H1 (cell line): ENCODE data around the gene ZNF618. TPM values are rescaled to one million over a fixed set of nuclear protein-coding genes. Genes with fewer than 3 reads are reported as not detected.

Source experiments
- CTCF ChIA-PET: fragments of 300-600 bp; sonication (Branson Sonifier 250); formaldehyde crosslinking; loops from one replicate; lab custom pipeline; 2021; ENCODE audit not compliant: partially characterized antibody; lab: Charles Lee
- POLR2A ChIA-PET: fragments of 300-600 bp; sonication (Branson Sonifier 250); formaldehyde crosslinking; loops from one replicate; lab custom pipeline; 2021; ENCODE audit warnings: inconsistent platforms; ENCODE audit not compliant: partially characterized antibody; lab: Charles Lee
- DNase-seq, 2 experiments: peaks; one replicate each; pipeline versions ENCODE4 v3.0.0 to v3.0.0-alpha.2; 2010 to 2022; ENCODE audit warnings: low spot score in 2 of 2, low read depth in 1 of 2, mixed read lengths in 1 of 2
- FAIRE-seq: peaks from 2 replicates; lab custom pipeline; 2011; peaks lifted over from hg19 to GRCh38; lab: Jason Lieb, UNC
- H2AFZ ChIP-seq: 2 replicates; pipeline ENCODE4 v1.8.1; 2012; ENCODE audit warnings: low read length, inconsistent platforms
- H2AK5ac ChIP-seq: 2 replicates; pipeline ENCODE4 v1.6.1; 2013; ENCODE audit warnings: low read depth, low read length
- H2BK120ac ChIP-seq: replicated peaks from 2 replicates; pipeline ENCODE3; 2013; ENCODE audit warnings: low read depth, low read length, inconsistent platforms
- H2BK12ac ChIP-seq: 2 replicates; pipeline ENCODE4 v1.6.1; 2013; ENCODE audit warnings: low read depth, low read length
- H2BK15ac ChIP-seq: 2 replicates; pipeline ENCODE4 v1.6.1; 2013; ENCODE audit warnings: low read length
- H2BK20ac ChIP-seq: 2 replicates; pipeline ENCODE4 v1.6.1; 2013; ENCODE audit warnings: low read length
- H2BK5ac ChIP-seq: 2 replicates; pipeline ENCODE4 v1.6.1; 2013; ENCODE audit warnings: low read depth, low read length
- H3K14ac ChIP-seq: 2 replicates; pipeline ENCODE4 v1.6.1; 2013; ENCODE audit warnings: inconsistent platforms; ENCODE audit not compliant: insufficient read length
- H3K18ac ChIP-seq: 2 replicates; pipeline ENCODE4 v1.6.1; 2013; ENCODE audit warnings: low read length; ENCODE audit errors: extremely low read depth
- H3K23ac ChIP-seq: 2 replicates; pipeline ENCODE4 v1.6.1; 2013; ENCODE audit warnings: inconsistent platforms; ENCODE audit not compliant: insufficient read length
- H3K23me2 ChIP-seq: 2 replicates; pipeline ENCODE4 v1.6.1; 2013; ENCODE audit warnings: low read depth, low read length
- H3K27ac ChIP-seq: 2 replicates; pipeline ENCODE4 v1.6.1; 2011; ENCODE audit warnings: low read depth, low read length, inconsistent platforms
- H3K27me3 ChIP-seq, 4 experiments: replicated peaks in 1 of 4; 1 replicate in 1 of 4; 2 replicates in 3 of 4; pipeline versions ENCODE4 v1.6.1 to v1.8.1; 2011 to 2013; ENCODE audit warnings: low read length in 3 of 4, mild to moderate bottlenecking in 3 of 4, inconsistent platforms in 2 of 4, mixed read lengths in 2 of 4, moderate library complexity in 1 of 4; ENCODE audit not compliant: control insufficient read depth in 3 of 4, insufficient read depth in 3 of 4; ENCODE audit errors: extremely low read depth in 1 of 4
- H3K36me3 ChIP-seq, 4 experiments: 2 replicates each; pipeline versions ENCODE4 v1.6.1 to v1.8.1; 2011 to 2013; ENCODE audit warnings: mild to moderate bottlenecking in 4 of 4, low read length in 3 of 4, moderate library complexity in 2 of 4, control low read depth in 1 of 4, inconsistent platforms in 1 of 4; ENCODE audit not compliant: insufficient read depth in 4 of 4, control insufficient read depth in 2 of 4
- H3K4ac ChIP-seq: replicated peaks from 2 replicates; pipeline ENCODE3; 2013; ENCODE audit warnings: low read length, low read depth, mixed read lengths, inconsistent platforms; ENCODE audit not compliant: insufficient read length
- H3K4me1 ChIP-seq, 4 experiments: replicated peaks in 1 of 4; 1 replicate in 1 of 4; 2 replicates in 3 of 4; pipeline versions ENCODE4 v1.6.1 to v1.8.1; 2011 to 2013; ENCODE audit warnings: low read length in 3 of 4, inconsistent platforms in 2 of 4, mixed read lengths in 1 of 4; ENCODE audit not compliant: insufficient read depth in 4 of 4, control insufficient read depth in 3 of 4
- H3K4me2 ChIP-seq, 2 experiments: 2 replicates each; pipeline versions ENCODE4 v1.6.1 to v1.8.1; 2011 to 2013; ENCODE audit warnings: low read depth in 2 of 2, low read length in 2 of 2, control low read depth in 1 of 2, inconsistent platforms in 1 of 2, mild to moderate bottlenecking in 1 of 2; ENCODE audit not compliant: insufficient read depth in 1 of 2
- H3K4me3 ChIP-seq, 4 experiments: fragments of 200-600, 300-600 bp in 1 of 4; sonication (generic), shearing (Covaris generic), sonication (Bioruptor Twin) in 1 of 4; 2 replicates each; pipeline versions ENCODE4 v1.5.1 to v1.8.1; 2011 to 2016; ENCODE audit warnings: low read length in 4 of 4, low read depth in 3 of 4, control low read depth in 2 of 4, inconsistent platforms in 2 of 4, mild to moderate bottlenecking in 2 of 4, mixed read lengths in 1 of 4, moderate library complexity in 1 of 4; ENCODE audit not compliant: insufficient read depth in 2 of 4; ENCODE audit errors: extremely low read depth in 1 of 4
- H3K56ac ChIP-seq: replicated peaks from 2 replicates; pipeline ENCODE3; 2013; ENCODE audit warnings: low read depth, mild to moderate bottlenecking, mixed read lengths, low read length, inconsistent platforms; ENCODE audit not compliant: insufficient read length
- H3K79me1 ChIP-seq: 2 replicates; pipeline ENCODE4 v1.6.1; 2013; ENCODE audit warnings: low read depth, low read length, control low read depth
- H3K79me2 ChIP-seq, 2 experiments: 2 replicates each; pipeline versions ENCODE4 v1.6.1 to v1.8.1; 2012 to 2013; ENCODE audit warnings: low read length in 2 of 2, mild to moderate bottlenecking in 2 of 2, inconsistent platforms in 1 of 2; ENCODE audit not compliant: insufficient read depth in 2 of 2, control insufficient read depth in 1 of 2
- H3K9ac ChIP-seq, 4 experiments: replicated peaks in 1 of 4; 1 replicate in 1 of 4; 2 replicates in 3 of 4; pipeline versions ENCODE4 v1.6.1 to v1.8.1; 2011 to 2013; ENCODE audit warnings: low read depth in 3 of 4, low read length in 3 of 4, control low read depth in 2 of 4, mild to moderate bottlenecking in 2 of 4, moderate library complexity in 2 of 4, inconsistent platforms in 1 of 4; ENCODE audit errors: extremely low read depth in 1 of 4
- H3K9me3 ChIP-seq, 2 experiments: 2 replicates each; pipeline versions ENCODE4 v1.6.1 to v1.8.1; 2012 to 2013; ENCODE audit warnings: mild to moderate bottlenecking in 2 of 2, moderate library complexity in 2 of 2, control low read depth in 1 of 2, inconsistent platforms in 1 of 2, low read depth in 1 of 2, low read length in 1 of 2, mixed read lengths in 1 of 2; ENCODE audit not compliant: insufficient read depth in 2 of 2
- H4K20me1 ChIP-seq, 2 experiments: replicated peaks in 1 of 2; 2 replicates each; pipeline versions ENCODE3 to v1.8.1; 2011 to 2013; ENCODE audit warnings: inconsistent platforms in 2 of 2, low read length in 2 of 2, mild to moderate bottlenecking in 1 of 2; ENCODE audit not compliant: insufficient read depth in 2 of 2, control insufficient read depth in 1 of 2
- H4K5ac ChIP-seq: 2 replicates; pipeline ENCODE4 v1.6.1; 2013; ENCODE audit warnings: low read length, low read depth, mixed read lengths, inconsistent platforms; ENCODE audit not compliant: insufficient read length
- H4K8ac ChIP-seq: 2 replicates; pipeline ENCODE4 v1.8.0; 2013; ENCODE audit warnings: mild to moderate bottlenecking, moderate library complexity, low read length, inconsistent platforms; ENCODE audit not compliant: insufficient read depth; ENCODE audit errors: extremely low read depth
- H4K91ac ChIP-seq: replicated peaks from 2 replicates; pipeline ENCODE3; 2013; ENCODE audit warnings: low read length, mixed read lengths, inconsistent platforms; ENCODE audit not compliant: insufficient read length
- CBX5 ChIP-seq: fragments of 300-800, 300-1000 bp; sonication (generic); IDR thresholded peaks from 2 replicates; pipeline ENCODE4 v1.7.1; 2016; ENCODE audit warnings: antibody characterized with exemption, low read length, low read depth
- JUND ChIP-seq: IDR thresholded peaks from 2 replicates; pipeline ENCODE4 v1.6.1; 2011; ENCODE audit warnings: mild to moderate bottlenecking, improper control_type of control experiment, low read length
- KDM4A ChIP-seq: IDR thresholded peaks from one replicate; pipeline ENCODE4 v1.7.1; 2012; ENCODE audit warnings: low read depth, mild to moderate bottlenecking, moderate library complexity, low read length, inconsistent platforms; ENCODE audit not compliant: severe bottlenecking
- POU5F1 ChIP-seq: IDR thresholded peaks from 2 replicates; pipeline ENCODE4 v1.6.1; 2011; ENCODE audit warnings: low read depth, mild to moderate bottlenecking, low read length, moderate library complexity
- SIN3A ChIP-seq, 2 experiments: IDR thresholded peaks in 1 of 2; conservative IDR thresholded peaks in 1 of 2; 2 replicates each; pipeline ENCODE4 v1.6.1; 2011 to 2012; ENCODE audit warnings: low read length in 2 of 2, improper control_type of control experiment in 1 of 2, low read depth in 1 of 2, mild to moderate bottlenecking in 1 of 2
- TAF1 ChIP-seq: IDR thresholded peaks from 2 replicates; pipeline ENCODE4 v1.6.1; 2011; ENCODE audit warnings: mild to moderate bottlenecking, low read depth, low read length
- WGBS, 2 experiments: shearing (Covaris generic) in 1 of 2; methylation state at CpG; one replicate each; pipeline versions ENCODE4 v1.1.6 to v1.1.7; 2013 to 2015; ENCODE audit warnings: low lambda C conversion rate in 2 of 2, mixed read lengths in 2 of 2, inconsistent platforms in 1 of 2, low coverage in 1 of 2, missing lambda C conversion rate in 1 of 2; ENCODE audit not compliant: insufficient replicate concordance in 2 of 2, insufficient coverage in 1 of 2, insufficient read length in 1 of 2; ENCODE audit errors: extremely low coverage in 1 of 2, missing lambda C conversion rate in 1 of 2; 5-methylcytosine and 5-hydroxymethylcytosine counted together
- polyA plus RNA-seq, 7 experiments: library from polyadenylated mRNA; depleted of rRNA in 3 of 7; stranded (reverse) in 5 of 7; unstranded in 2 of 7; fragments of >200 nt in 5 of 7; fragments of 200-250 nt in 2 of 7; gene quantifications; 1 replicate in 5 of 7; 2 replicates in 1 of 7; 4 replicates in 1 of 7; pipeline versions ENCODE4 v1.2.1 to v1.2.3, GENCODE V29; 2011 to 2013; ENCODE audit warnings: missing spikeins in 2 of 7, mixed read lengths in 2 of 7
- total RNA-seq: library from RNA; stranded (reverse); fragmentation: NEBNext Ultra II Directional; extraction: Animal tissue kit (Norgen Biotek cat#: 25700); gene quantifications from 2 replicates; pipeline ENCODE4 v1.2.1, GENCODE V29; 2021

Gene ZNF618
- total and polyA plus RNA-seq, 2 of the 8 experiments (the other 6 are each of a cell fraction or from before 2014, with no cell fraction given): 9.6 to 28.5 TPM

DNA sequence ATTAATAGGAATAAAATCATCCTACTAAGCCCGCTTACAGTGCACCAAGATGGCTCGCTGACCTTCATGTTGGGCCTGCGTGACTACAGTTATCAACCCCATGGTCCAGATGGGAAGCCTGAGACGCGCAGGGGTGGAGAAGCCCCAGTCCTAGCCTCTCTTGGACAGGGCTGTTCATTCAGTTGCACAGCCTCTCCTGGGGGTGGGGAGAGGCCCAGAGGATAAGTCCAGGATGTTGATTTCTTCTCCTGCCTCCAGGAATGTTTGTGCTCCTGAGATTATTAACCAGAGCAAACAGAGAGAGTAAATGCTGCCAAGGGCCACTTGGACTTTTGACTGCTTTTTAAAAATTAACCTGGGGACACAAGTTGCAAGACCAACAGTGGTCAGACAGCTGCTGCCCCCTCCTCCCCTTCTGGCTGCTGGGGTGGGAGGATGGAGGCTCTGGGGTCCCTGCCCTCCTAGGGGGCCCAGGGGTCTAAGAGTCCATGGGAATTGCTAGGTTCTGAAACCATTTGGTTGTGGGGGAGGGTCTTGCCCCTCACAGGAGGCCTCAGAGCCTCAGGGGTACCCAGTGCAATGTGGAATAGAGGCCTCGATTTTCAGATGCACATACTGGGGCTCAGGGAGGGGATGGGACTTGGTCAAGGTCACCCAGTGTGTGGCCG is 204.8 kb downstream of the ZNF618 start:
- Histone ChIP-seq H2BK5ac (no peak overlapping the region), H3K27ac (no peak overlapping the region), H2AK5ac (no peak overlapping the region), H3K9ac (no peak overlapping the region), H2BK20ac (no peak overlapping the region), H3K4me3 (no peak overlapping the region), H2BK15ac (no peak overlapping the region), H3K4ac (no peak overlapping the region), H3K79me2 (no peaks in the 10 kb centered on the region), H3K79me1 (no peaks in the 10 kb centered on the region), H3K56ac (no peak overlapping the region), H2AFZ (no peak overlapping the region), H3K9me3 (no peaks in the 10 kb centered on the region), H3K36me3 (no peaks in the 10 kb centered on the region), H4K5ac (no peak overlapping the region), H4K8ac (no peak overlapping the region), H2BK12ac (0 out of 2 replicates have a peak overlapping the region, but pooled peaks have one; percentile 18), H2BK120ac (no peak overlapping the region), H3K23me2 (no peaks in the 10 kb centered on the region; the same call in 1 of the 2 replicates), H3K4me1 (peaks cover 0 to 6% (median 3%) of the 10 kb centered on the region in 4 experiments; a peak in 4 of 7 replicates), H3K27me3 (peaks cover 0 to 3% (median under 1%) of the 10 kb centered on the region in 4 experiments; a peak in 3 of 7 replicates), H4K20me1 (peaks cover 0 to 1% of the 10 kb centered on the region in 2 experiments), H3K23ac (no peak overlapping the region), H3K4me2 (no peak overlapping the region), H3K14ac (no peak overlapping the region), H3K18ac (no peak overlapping the region), H4K91ac (no peak overlapping the region)
- FAIRE-seq (no peak), DNase-seq (no peak)
- ChIA-PET POLR2A (no interaction called here), CTCF (interaction anchor here (0.7 to 10.3 kb wide), 11 partner anchors 9 to 354 kb away, joined by 3 to 144 read pairs (median 12); no protein-coding TSS in a partner anchor)
- WGBS, 2 experiments: 91% methylated on average over 7 of the region's 7 CpGs; no CpG with 5 or more reads in 1 of the 2 experiments
- TF ChIP-seq SIN3A (conservative IDR thresholded peaks at IDR 0.05 in 1 of 2, IDR thresholded peaks at IDR 0.05 in 1 of 2; ENCODE audit: low read depth in 1 of 2, low read length in 2 of 2) (no peak), POU5F1 (no peak), KDM4A (no peak), TAF1 (no peak), CBX5 (no peak), JUND (no peak)
